Measurements from ENCODE around the gene KLHL40. TPM values are rescaled to one million over a fixed set of nuclear protein-coding genes. Genes with fewer than 3 reads are reported as not detected.

Gene KLHL40
- total RNA-seq, 4 donors from 2014 or later = 0.17 TPM; not detected in 3

DNA sequence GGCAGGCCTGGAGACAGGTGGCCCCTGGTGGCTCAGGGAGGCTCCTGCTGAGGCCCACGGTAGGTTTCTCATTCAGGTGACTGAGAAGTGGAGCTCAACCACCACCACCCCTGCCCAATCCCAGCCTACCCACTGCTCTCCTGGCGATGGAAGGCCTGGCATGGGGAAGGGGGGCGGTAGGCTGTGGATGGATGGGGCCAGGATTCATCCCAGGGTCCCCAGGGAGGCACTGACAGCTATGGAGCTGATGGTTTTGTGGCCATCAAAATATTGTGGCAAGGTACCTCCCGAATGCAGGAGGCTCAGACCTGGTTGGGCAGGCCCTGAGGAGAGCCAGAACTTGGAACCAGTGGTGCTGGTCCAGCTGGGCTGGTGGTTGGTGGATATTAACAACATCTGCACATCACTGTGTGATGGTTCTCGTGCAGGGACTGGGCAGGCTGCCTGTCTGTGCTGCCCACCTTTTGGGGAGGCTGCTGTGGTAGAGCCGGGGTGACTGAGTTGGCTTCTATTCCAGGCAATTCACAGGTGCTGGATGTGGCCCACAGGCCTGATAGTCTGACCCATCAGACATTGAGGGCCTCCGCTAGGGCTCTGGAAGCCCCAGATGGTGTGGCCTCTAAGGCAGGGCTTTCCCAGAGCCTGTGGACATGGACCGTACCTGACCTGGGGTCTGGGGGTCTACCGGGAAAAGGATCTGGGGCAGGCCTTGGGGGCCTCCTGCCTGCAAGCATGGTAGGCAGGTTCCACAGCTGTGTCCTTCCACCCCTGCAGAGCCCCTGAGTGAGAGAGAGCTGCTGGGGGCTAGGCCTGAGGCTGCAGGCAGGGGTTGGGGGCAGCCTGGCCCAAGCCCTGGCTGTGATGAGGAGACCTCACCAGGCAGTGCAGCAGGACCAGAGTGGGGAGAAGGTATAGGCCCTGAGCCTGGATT is 28.4 kb upstream of the KLHL40 start:
- Histone ChIP-seq H3K27me3 (no peaks in the 10 kb centered on the region), H3K27ac (replicated peaks in 1 of 4) (peak overlapping the region; percentile 91 to 98 (median 96)), H3K4me3 (no peak overlapping the region), H3K36me3 (peaks cover 5 to 35% (median 22%) of the 10 kb centered on the region in 4 donors), H3K4me1 (peaks cover 51 to 79% (median 70%) of the 10 kb centered on the region in 4 donors), H3K9me3 (no peaks in the 10 kb centered on the region)
- no peak for TF ChIP-seq POLR2A (IDR thresholded peaks at IDR 0.05; ENCODE audit: low read depth)
- TF ChIP-seq, protein P1, sequence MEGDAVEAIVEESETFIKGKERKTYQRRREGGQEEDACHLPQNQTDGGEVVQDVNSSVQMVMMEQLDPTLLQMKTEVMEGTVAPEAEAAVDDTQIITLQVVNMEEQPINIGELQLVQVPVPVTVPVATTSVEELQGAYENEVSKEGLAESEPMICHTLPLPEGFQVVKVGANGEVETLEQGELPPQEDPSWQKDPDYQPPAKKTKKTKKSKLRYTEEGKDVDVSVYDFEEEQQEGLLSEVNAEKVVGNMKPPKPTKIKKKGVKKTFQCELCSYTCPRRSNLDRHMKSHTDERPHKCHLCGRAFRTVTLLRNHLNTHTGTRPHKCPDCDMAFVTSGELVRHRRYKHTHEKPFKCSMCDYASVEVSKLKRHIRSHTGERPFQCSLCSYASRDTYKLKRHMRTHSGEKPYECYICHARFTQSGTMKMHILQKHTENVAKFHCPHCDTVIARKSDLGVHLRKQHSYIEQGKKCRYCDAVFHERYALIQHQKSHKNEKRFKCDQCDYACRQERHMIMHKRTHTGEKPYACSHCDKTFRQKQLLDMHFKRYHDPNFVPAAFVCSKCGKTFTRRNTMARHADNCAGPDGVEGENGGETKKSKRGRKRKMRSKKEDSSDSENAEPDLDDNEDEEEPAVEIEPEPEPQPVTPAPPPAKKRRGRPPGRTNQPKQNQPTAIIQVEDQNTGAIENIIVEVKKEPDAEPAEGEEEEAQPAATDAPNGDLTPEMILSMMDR (IDR thresholded peaks at IDR 0.05) = no peak
- 92% methylated on average over 4 of the region's 9 CpGs for WGBS
- DNase-seq (ENCODE audit: extremely low spot score) = peak; percentile 89
- intact Hi-C loops (cut with DNase I) = no loop called here

DNA sequence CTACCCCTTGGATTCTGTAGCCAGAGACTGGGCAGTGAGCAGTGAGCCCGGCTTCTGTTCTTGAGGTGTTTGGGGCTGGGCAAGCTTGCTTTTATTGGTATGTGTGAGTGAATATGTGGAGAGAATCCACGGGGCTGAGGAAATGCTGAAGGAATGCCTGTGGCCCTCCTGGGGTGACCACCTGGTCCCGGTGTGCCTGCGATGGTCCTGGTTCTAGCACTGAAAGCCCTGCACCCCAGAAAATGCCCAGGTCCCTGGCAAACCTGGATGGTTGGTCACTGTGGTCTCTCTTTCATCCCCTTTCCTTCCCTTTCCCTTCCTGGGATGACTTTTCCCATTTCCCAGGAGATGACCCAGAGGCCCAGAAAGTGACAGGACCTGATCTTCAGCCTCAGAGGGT is 27.7 kb upstream of the KLHL40 start:
- TF ChIP-seq EP300 (IDR thresholded peaks at IDR 0.05) (no peak), POLR2A (IDR thresholded peaks at IDR 0.05; ENCODE audit: low read depth) (no peak), POLR2AphosphoS5 (IDR thresholded peaks at IDR 0.05) (no peak)
- TF ChIP-seq, protein P1 (IDR thresholded peaks at IDR 0.05) = no peak
- H3K36me3 ChIP-seq = peaks cover 5 to 35% (median 22%) of the 10 kb centered on the region in 4 donors
- H3K9me3 ChIP-seq = no peaks in the 10 kb centered on the region
- no peak for DNase-seq (ENCODE audit: extremely low spot score)
- WGBS = 73% methylated on average over 4 of the region's 4 CpGs
- H3K27me3 ChIP-seq = no peaks in the 10 kb centered on the region
- peak overlapping the region in 2 of 4 donors; percentile 3 to 91 for H3K27ac ChIP-seq (replicated peaks in 1 of 4)
- peaks cover 44 to 72% (median 63%) of the 10 kb centered on the region in 4 donors for H3K4me1 ChIP-seq
- H3K4me3 ChIP-seq = no peak overlapping the region
- intact Hi-C loops (cut with DNase I) = no loop called here

DNA sequence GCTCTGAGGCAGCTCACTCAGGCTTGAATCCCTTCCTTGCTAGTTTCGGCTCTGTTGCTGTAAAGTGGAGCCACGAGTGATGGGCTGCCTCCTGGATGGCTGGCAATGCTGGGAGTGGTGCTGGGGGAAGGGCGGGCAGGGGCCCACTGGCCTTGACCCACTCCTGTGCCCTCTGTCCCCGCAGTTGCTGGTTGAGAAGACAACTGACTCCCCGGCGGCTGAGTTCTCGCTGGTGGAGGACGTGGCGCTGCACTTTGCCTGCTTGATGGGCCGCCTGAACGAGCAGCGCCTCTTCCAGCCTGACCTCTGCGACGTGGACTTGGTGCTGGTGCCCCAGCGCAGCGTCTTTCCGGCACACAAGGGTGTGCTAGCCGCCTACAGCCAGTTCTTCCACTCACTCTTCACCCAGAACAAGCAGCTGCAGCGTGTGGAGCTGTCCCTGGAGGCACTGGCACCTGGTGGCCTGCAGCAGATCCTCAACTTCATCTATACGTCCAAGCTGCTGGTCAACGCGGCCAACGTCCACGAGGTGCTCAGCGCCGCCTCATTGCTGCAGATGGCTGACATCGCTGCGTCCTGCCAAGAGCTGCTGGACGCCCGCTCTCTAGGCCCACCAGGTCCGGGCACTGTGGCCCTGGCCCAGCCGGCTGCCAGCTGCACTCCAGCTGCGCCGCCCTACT is 27.1 kb upstream of the KLHL40 start:
- peaks cover 5 to 35% (median 22%) of the 10 kb centered on the region in 4 donors for H3K36me3 ChIP-seq
- peak; percentile 90 for DNase-seq (ENCODE audit: extremely low spot score)
- H3K9me3 ChIP-seq = no peaks in the 10 kb centered on the region
- peaks cover 38 to 66% (median 57%) of the 10 kb centered on the region in 4 donors for H3K4me1 ChIP-seq
- intact Hi-C loops (cut with DNase I) = no loop called here
- H3K4me3 ChIP-seq = no peak overlapping the region
- H3K27me3 ChIP-seq = no peaks in the 10 kb centered on the region
- TF ChIP-seq POLR2A (IDR thresholded peaks at IDR 0.05; ENCODE audit: low read depth) (no peak), EP300 (IDR thresholded peaks at IDR 0.05) (no peak), POLR2AphosphoS5 (IDR thresholded peaks at IDR 0.05) (no peak)
- TF ChIP-seq, protein P1 (IDR thresholded peaks at IDR 0.05) = no peak
- peak overlapping the region in 2 of 4 donors; percentile 3 to 46 for H3K27ac ChIP-seq (replicated peaks in 1 of 4)
- WGBS = 84% methylated on average over 13 of the region's 34 CpGs

DNA sequence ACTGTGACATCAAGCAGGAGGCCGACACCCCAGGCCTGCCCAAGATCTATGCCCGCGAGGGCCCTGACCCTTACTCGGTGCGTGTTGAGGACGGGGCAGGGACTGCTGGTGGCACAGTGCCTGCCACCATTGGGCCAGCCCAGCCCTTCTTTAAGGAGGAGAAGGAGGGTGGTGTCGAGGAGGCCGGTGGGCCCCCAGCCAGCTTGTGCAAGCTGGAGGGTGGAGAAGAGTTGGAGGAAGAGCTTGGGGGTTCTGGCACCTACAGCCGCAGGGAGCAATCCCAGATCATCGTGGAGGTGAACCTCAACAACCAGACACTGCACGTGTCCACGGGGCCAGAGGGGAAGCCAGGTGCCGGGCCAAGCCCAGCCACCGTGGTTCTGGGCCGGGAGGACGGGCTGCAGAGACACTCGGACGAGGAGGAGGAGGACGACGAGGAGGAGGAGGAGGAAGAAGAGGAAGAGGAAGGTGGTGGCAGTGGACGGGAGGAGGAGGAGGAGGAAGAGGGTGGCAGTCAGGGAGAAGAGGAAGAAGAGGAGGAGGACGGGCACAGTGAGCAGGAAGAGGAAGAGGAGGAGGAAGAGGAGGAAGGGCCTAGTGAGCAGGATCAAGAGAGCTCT is 26.5 kb upstream of the KLHL40 start:
- peaks cover 33 to 63% (median 52%) of the 10 kb centered on the region in 4 donors for H3K4me1 ChIP-seq
- H3K4me3 ChIP-seq = no peak overlapping the region
- no peaks in the 10 kb centered on the region for H3K27me3 ChIP-seq
- peak overlapping the region in 3 of 4 donors; percentile 41 to 48 (median 46) for H3K27ac ChIP-seq (replicated peaks in 1 of 4)
- 73% methylated on average over 19 of the region's 22 CpGs for WGBS
- H3K36me3 ChIP-seq = peaks cover 5 to 35% (median 23%) of the 10 kb centered on the region in 4 donors
- TF ChIP-seq POLR2AphosphoS5 (IDR thresholded peaks at IDR 0.05) (no peak), EP300 (IDR thresholded peaks at IDR 0.05) (no peak), POLR2A (IDR thresholded peaks at IDR 0.05; ENCODE audit: low read depth) (no peak)
- TF ChIP-seq, protein P1 (IDR thresholded peaks at IDR 0.05) = no peak
- DNase-seq (ENCODE audit: extremely low spot score) = peak; percentile 91
- no peaks in the 10 kb centered on the region for H3K9me3 ChIP-seq
- intact Hi-C loops (cut with DNase I) = no loop called here

Data from esophagus muscularis mucosa (tissue), 4 donors.